ENCODE results near the gene METAP2.
"Not testable (repeated sequence)": the region's sequence is repeated elsewhere in the genome, so short reads cannot be mapped to it uniquely, and the experiment has no call there.

The METAP2 gene

GRCh38 chr12:95463050-95463449 is 10.9 kb upstream of the METAP2 start:
- DNase-seq, result no peak

DNA sequence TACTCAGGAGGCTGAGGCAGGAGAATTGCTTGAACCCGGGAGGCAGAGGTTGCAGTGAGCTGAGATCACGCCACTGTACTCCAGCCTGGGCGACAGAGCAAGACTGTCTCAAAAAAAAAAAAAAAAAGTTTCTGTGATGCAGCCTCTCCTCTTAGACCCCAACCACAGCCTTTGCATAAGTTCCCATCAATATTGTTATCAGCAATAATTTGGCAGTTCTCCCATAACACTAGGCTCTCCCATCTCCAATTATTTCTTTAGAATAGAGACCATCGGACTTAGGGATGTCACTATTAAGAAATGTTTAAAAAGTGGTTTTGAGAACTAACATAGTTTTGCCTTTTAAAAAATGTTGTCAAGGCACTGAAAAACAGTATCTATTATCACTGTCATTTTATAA is 10.2 kb upstream of the METAP2 start:
- DNase-seq, result not testable (repeated sequence)

DNA sequence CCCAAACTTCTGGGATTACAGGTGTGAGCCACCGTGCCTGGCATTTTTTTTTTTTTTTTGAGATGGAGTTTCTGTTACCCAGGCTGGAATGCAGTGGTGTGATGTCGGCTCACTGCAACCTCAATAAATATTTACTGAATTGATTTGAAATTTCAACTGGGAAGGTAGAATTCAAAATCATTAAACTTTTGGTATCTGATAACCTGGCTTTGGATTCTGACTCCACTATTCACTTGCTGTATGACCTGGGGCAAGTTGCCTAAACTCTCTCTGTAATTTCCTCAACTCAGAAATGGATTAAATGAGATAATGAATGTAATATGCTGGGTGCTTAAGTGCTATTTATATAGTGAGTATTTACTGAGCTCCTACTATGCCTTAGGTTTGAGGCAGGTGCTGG is 8.7 kb upstream of the METAP2 start:
- no peak for DNase-seq

GRCh38 chr12:95470300-95470699 is 3.7 kb upstream of the METAP2 start:
- DNase-seq, result no peak

DNA sequence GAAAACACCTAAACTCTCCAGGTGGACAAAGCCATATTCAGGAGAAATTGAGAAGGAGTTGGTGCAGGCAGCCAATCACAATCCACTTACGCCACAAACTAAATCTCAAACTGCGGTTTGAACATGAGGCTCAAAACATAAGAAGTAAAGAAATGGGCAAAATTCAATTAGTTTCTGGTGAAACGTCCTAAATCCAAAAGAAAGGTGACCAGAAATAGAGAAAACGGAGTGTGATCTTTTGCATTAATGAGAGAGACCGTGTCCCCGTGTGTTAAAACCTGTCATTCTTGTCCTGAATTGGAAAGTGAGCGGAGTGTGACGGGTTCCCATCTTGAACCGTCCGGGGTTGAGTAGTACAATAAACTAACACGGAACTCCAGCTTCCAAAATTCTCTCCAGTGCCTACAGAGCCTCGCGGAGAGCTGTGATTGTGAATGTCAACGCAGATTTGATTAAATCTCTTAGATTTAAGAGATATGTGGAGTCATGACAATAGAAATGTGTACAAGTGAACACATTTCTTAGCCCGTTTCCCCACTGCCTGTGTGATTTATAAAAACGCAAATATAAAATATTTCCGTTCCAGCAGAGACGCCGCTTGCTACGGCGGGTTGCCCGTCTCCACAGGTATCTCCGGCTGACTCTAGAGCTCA is 595 bp upstream of the METAP2 start:
- DNase-seq, result no peak

DNA sequence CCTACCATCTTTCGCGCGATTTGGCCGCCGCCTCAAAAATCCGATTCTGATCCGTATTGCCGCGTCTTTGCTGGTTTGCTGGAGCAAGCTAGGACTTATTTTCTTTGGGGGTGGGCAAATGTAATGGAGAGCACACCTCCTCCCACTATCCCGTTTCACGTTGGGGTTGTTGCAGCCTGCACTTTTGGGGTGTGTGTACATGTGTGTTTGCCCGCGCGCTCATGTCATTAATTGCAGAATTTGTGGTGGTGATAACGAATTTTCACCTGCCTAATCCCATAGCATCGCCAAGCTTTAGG is 657 bp downstream of the METAP2 start:
- DNase-seq, result no peak

DNA sequence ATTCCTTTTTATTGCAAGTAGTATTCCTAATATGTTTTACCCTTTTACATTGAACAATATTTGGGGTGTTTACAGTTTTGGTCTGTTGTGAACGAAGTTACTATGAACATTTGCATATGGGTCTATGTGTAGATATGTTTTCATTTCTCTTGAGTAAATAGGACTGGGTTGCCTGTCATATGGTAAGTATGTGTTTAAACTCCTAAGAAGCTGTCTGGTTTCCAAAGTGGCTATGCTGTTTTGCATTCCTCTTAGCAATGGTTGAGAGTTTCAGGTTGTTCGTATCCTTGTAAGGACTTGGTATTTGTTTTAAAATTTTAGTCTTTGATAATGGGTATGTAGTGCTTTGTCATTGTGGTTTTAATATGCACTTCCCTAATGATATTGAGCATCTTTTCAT is 6.3 kb downstream of the METAP2 start:
- no peak for DNase-seq

GRCh38 chr12:95481072-95481471 is 7.1 kb downstream of the METAP2 start:
- DNase-seq, result no peak

GRCh38 chr12:95481888-95482287 is 7.9 kb downstream of the METAP2 start:
- DNase-seq, result no peak

- not testable (repeated sequence) for DNase-seq
Observed at GRCh38 chr12:95482564-95482963, 8.6 kb downstream of the METAP2 start.

DNA sequence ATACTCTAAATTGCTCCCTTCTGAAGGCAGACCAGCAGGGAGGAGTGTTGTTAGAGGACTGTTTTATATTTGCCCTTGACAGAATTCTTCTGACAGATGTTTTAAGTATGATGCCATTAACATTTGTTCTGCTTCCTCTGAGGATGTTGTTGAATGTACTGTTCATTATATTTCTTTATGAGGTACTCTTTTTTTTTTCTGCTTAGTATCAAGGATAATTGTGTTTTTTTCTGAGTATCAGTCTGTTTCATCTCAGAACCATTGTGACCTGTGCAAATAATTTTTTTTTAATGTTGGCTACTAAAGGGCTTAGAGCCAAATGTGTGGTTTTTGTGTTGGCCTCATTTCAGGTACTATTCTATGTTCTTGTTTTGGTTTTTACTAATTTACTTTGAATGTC is 10.6 kb downstream of the METAP2 start:
- DNase-seq, result no peak

DNA sequence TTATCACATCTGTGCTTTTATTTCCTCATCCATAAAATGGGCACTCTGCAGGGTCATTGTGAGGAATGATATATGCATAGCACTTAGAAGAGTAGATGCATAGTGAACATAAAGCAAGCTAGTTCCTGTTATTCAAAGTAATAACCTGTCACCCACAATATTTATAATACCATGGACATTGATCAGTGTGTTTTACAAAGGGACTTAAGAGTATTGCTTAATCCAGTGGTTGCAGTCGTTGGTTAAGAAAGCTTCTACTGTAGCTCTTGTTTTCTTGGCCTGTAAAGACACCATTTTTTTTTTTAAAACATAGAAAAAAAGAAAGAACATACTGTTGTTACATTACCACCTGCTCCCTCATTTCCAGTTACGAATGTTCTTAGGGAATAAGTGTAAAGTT is 13.1 kb downstream of the METAP2 start:
- no peak for DNase-seq

DNA sequence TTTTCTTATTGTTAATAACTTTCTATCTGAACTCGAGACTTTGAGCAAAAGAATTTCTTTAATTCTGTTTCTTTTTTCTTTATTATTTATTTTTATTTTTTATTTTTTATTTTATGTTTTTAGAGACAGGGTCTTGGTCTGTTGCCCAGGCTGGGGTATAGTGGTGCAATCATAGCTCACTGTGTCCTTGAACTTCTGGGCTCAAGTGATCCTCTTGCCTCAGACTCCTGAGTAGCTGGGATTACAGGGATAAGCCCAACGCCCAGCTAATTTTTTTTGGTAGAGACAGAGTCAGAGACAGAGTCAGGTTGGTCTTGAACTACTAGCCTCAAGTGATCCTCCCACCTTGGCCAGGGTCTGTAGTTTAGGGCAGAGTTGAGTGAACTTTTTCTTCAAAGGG is 18.5 kb downstream of the METAP2 start:
- no peak for DNase-seq

GRCh38 chr12:95494888-95495287 is 20.9 kb downstream of the METAP2 start:
- DNase-seq, result no peak

DNA sequence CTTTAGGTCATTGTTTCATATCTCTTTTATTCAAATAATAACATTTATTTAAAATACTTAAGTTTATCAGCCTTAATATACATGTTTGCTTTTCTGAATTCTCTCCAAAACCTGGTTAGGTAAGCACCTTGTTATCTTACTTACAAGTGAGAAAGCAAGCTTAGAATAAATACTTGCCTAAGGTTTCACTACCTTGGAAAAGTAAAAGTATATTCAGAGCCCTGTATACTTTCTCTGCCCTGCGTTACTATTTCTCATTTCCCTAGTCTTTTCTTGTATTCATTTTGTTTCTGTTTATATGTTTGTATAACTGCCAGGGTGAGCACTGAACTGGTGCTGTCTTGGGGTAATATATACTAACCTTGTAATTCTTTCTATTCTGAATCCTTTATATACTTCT is 21.5 kb downstream of the METAP2 start:
- DNase-seq, result no peak

DNA sequence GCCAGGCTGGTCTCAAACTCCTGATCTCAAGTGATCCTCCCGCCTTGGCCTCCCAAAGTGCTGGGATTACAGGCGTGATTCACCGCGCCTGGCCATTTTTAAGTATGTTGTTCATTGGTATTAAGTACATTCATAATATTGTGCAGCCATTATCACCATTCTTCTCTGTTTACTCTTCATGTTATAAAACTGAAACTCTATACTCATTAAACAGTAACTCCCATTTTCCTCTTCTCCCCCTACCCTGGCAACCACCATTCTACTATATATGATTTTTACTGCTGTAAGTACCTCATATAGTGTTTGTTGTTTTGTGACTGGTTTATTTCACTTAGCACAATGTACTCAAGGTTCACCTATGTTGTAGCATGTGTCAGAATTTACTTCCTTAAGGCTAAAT is 23.1 kb downstream of the METAP2 start:
- no peak for DNase-seq

DNA sequence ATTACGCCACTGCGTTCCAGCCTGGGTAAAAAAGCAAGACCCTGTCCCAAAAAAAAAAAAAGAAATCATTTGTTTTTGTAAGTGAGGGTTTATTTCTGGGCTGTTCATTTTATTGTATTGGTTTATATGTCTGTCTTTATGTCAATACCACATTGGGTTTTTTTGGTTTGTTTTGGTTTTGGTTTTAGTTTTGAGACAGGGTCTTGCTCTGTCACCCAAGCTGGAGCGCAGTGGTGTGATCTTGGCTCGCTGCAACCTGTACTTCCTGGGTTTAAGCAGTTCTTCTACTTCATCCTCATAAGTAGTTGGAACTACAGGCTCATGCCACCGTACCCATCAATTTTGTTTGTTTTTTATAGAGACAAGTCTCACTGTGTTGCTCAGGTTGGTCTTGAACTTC is 25.0 kb downstream of the METAP2 start:
- no peak for DNase-seq

DNA sequence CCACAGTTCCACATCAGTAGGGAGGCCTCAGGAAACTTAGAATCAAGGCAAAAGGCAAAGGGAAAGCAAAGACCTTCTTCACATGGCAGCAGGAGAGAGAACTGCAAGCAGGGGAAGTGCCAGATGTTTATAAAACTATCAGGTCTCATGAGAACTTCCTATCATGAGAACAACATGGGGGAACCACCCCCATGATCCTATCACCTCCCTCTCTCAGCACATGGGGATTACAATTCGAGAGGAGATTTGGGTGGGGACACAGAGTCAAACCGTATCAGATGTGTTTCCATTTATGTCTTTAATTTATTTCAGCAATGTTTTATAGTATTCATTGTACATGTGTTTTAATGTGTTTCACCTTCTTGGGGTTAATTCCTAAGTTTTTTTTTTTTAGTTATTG is 25.8 kb downstream of the METAP2 start:
- DNase-seq, result no peak

GRCh38 chr12:95504140-95504539 is 30.2 kb downstream of the METAP2 start:
- no peak for DNase-seq

DNA sequence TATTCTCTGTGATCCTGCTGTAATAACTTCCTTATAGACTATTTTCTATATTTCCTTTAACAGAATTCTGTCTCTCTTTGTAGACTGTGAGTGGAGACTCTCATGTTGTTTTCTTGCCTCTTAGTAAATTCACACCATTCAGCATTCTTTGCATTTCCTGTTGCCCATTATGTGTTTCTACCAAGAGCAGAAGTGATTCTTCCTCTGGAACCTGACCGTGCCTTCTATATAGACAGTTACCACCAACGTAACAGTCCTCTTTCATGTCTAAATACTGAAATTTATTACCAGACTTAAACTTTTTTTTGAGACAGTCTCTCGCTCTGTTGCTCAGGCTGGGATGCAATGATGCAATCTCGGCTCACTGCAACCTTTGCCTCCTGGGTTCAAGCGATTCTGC is 31.1 kb downstream of the METAP2 start:
- DNase-seq, result no peak

- DNase-seq, result no peak
Observed at GRCh38 chr12:95506707-95507523, 33.0 kb downstream of the METAP2 start.

- no peak for DNase-seq
Observed at GRCh38 chr12:95509300-95509699, 35.3 kb downstream of the METAP2 start.

- DNase-seq, result no peak
Observed at GRCh38 chr12:95511977-95512376, 38.0 kb downstream of the METAP2 start.

- DNase-seq, result no peak
Observed at GRCh38 chr12:95513599-95513998, 39.6 kb downstream of the METAP2 start.

- DNase-seq, result no peak
Observed at GRCh38 chr12:95515197-95515596, 41.2 kb downstream of the METAP2 start.
